ENCODE results near the gene EHMT2.
A peak's percentile ranks its signal among the peaks of the same experiment; 100 is the strongest.
"Not testable (repeated sequence)": the region's sequence is repeated elsewhere in the genome, so short reads cannot be mapped to it uniquely, and the experiment has no call there.

The EHMT2 gene

DNA sequence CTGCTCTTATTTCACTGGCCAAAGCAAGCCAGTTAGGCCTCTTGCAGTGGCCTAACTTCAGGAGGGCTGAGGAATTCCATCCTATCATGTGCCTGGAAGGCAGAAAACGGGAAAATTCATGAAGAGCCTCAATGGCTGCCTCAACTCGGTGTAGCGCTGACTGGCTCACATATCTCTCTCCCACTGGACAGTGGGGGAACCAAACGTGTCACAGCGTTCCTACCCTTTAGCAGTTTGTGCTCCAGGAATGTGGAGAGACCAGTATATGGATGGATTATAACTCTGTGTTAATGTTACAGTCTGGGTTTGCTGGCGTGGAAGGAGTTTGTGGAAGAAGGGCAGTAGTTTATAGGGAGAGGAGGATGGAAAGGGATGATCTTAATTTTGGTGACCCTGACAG lies 18.3 kb upstream of the EHMT2 start:
- DNase-seq (ENCODE audit: low read depth in 3 of 3, low spot score in 1 of 3) = no peak

DNA sequence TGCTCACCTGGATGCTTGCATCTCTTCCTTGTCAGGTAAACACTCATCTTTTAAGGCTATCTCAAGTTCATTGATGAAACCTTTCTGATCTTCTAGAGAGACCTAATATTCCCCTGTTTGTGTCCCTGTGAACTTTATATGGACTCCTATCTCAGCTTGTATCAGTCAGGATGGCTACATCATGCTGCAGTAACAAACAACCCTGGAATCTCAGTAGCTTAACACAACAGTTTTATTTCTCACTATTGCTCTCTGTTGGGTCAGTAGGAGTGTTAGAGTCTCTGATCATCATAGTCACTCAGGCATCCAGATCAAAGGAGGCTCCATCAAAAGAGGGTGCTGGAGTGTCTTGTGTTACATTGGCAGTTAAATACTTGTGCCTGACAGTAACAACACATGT lies 17.9 kb upstream of the EHMT2 start:
- DNase-seq (ENCODE audit: low read depth in 3 of 3, low spot score in 1 of 3) = no peak

DNA sequence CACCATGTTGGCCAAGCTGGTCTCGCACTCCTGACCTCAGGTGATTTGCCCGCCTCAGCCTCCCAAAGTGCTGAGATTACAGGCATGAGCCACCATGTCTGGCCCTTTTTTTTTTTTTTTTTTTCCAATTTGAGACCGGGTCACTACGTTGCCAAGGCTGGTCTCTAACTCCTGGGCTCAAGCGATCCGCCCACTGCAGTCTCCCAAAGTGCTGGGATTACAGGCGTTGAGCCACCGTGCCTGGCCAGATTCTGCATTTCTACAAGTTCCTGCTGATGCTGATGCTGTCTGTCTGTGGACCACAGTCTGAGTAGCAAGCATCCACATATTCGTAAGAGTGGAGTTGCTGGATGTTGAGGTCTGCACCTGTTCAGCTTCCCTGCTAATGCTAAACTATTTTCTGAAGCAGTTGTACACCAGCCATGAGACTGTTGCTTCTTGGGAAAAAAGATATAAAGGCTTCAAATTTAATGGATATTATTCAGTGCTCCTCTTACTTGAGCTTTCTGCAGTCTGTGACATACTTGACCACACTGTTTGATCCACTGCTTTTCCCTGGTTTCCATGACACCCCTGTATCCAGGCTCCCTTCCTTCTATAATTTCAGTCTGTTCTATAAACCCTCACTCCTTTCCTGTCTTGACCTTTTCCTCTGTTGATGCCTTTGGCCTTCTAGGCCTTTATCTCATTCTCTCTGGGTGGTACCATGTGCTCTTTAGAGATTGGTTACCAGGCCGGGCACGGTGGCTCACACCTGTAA lies 14.5 kb upstream of the EHMT2 start:
- no peak for DNase-seq (ENCODE audit: low read depth in 3 of 3, low spot score in 1 of 3)

DNA sequence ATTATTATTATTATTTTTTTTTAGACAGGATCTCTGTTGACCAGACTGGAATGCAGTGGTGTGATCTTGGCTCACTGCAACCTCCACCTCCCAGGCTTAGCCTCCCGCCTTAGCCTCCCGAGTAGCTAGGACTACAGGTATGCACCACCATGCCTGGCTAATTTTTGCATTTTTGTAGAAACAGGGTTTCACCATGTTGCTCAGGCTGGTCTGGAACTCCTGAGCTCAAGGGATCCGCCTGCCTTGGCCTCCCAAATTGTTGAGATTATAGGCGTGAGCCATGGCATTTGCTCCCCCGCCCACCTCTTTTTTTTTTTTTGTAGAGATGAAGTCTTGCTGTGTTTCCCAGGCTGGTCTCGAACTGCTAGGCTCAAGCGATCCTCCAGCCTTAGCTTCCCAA lies 11.8 kb upstream of the EHMT2 start:
- DNase-seq (ENCODE audit: low read depth in 3 of 3, low spot score in 1 of 3) = not testable (repeated sequence)

DNA sequence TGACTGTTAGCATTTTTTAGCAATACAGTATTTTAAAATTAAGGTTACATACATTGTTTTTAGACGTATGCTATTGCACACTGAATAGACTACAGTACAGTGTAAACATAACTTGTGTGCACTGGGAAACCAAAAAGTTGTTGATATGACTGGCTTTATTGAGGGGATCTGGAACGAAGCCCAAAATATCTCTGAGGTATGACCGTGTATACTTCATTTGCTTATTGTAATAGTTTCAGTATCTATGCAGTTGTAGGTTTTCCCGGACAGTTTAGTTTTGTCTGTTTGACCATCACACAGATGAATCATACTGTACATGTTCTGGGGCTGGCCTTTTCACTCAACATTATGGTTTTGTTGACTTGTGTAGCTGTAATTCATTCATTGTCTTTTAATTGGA lies 11.3 kb upstream of the EHMT2 start:
- DNase-seq (ENCODE audit: low read depth in 3 of 3, low spot score in 1 of 3) = no peak

DNA sequence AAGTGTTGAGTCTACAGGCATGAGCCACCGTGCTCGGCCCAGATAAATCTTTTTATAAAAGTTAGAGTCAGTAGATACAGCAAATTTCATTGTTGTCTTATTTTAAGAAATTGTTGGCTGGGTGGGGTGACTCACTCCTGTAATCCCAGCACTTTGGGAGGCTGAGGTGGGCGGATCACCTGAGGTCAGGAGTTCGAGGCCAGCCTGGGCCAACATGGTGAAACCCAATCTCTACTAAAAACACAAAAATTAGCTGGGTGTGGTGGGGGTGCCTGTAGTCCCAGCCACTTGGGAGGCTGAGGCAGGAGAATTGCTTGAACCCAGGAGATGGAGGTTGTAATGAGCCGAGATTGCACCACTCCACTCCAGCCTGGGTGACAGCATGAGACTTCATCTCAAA lies 10.8 kb upstream of the EHMT2 start:
- not testable (repeated sequence) for DNase-seq (ENCODE audit: low read depth in 3 of 3, low spot score in 1 of 3)

DNA sequence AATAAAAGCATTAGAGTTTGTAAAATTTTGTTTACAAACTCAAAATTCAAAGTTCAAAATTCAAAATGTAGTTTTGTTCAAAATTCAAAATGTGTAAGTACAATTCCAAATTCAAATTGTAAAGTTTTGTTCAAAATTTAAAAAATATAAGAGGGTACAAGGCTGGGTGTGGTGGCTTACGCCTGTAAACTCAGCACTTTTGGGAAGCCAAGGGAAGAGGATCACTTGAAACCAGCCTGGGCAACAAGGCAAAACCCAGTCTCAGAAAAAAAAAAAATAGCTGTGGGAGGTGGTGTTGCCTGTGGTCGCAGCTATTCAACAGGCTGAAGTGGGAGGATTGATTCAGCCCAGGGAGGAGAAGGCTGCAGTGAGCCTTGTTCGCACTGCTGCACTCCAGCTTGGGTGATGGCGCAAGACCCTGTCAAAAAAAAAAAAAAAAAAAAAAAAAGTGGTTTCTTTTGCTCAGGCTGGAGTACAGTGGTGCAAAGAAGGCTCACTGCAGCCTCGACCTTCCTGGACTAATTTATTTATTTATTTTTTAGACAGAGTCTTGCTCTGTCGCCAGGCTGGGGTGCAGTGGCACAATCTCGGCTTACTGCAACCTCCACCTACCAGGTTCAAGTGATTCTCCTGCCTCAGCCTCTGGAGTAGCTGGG lies 9.8 kb upstream of the EHMT2 start:
- DNase-seq (ENCODE audit: low read depth in 3 of 3, low spot score in 1 of 3) = no peak

DNA sequence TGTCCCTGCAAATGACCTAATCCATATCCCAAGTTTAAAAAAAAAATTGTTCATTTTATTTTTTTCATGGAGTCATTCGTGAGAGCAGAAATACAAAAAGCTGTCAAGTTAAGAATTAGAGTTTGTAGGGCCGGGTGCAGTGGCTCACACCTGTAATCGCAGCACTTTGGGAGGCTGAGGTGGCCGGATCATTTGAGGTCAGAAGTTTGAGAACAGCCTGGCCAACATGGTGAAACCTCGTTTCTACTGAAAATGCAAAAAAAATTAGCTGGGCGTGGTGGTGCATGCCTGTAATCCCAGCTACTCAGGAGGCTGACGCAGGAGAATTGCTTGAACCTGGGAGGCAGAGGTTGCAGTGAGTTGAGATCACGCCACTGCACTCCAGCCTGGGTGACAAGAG lies 9.2 kb upstream of the EHMT2 start:
- not testable (repeated sequence) for DNase-seq (ENCODE audit: low read depth in 3 of 3, low spot score in 1 of 3)

DNA sequence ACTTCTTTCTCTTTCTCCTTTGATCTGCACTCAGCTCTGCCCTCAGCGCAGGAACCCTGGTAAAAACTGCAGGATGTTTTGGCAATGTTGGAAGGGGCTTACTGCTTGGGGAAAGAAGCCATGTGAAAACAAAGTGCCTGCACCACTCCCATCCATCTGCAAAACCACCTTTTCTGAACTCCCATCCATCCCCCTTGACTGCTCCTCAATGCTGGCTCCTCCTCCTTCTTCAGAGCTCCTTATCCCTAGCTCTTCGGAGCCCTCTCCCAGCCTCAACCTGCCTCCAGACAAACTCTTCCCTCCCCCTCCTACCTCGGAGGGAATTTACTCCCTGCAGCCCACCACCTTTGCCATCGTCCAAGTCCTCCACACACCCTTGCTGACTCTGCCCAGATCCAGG lies 8.6 kb upstream of the EHMT2 start:
- no peak for DNase-seq (ENCODE audit: low read depth in 3 of 3, low spot score in 1 of 3)

DNA sequence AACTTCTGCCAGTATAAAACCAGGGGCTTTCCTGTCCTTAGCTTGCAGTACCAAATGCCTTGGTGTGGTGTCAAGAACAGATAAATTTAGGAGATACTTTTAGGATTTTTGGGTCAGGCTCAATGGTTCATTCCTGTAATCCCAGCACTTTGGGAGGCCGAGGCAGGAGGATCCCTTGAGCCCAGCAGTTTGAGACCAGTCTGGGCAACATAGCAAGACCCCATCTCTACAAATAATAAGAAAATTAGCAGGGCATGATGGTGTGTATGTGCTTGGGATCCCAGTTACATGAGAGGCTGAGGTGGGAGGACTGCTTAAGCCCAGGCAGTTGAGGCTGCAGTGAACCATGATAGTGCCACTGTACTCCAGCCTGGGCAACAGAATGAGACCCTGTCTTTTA lies 7.5 kb upstream of the EHMT2 start:
- no peak for DNase-seq (ENCODE audit: low read depth in 3 of 3, low spot score in 1 of 3)

DNA sequence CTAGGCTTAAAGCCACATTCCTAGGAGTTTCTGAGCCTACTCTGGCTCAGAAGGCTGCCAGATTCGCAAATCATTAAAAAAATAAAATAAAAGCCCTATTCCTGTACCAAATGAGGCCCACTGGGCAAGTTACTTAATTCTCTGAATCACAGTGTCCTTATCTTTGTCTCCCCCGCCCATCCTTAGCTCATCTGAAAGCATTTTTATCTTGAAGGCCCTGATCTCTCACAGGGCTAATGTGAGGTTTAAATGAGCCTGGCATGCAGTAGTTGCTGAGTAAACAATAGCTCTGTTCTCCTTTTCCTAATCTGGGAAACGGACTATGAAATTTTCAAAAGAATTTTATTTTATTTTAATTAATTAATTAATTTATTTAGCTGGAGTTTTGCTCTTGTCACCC lies 6.5 kb upstream of the EHMT2 start:
- no peak for DNase-seq (ENCODE audit: low read depth in 3 of 3, low spot score in 1 of 3)

DNA sequence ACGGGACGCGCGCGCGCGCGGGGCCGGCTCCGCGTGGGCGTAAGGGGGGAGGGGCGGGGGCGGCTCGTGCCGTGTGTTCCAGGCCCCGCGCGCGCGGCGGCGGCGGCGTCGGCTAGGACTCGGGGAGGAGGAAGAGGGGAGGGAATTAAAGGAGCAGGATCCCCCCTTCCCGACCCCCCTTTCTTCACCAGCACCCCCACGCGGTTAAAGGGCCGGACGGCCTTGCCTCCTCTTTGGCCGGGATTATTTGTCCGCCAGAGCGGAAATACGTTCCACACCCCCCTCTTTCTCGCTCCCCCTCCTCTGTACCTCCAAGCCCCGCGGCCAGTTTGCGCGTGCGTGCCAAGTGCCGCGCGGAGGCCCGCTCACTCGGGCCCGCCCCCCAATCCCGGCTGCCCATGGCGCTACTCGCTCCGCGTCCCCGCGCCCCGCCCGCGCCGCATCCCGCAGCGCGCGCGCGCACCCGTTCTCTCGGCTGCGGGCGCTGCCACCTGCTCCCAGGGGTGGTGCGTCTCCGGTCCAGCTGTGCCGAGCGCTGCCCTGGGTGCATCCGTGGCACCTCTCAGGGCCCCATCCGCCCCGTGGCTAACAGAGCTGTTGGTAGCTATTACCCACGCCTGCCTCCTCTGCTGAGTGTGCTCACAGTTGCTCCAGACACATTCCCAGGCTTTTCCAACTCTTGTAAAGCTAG lies 4.6 kb upstream of the EHMT2 start, which contains the start of gene ZBTB12:
Gene ZBTB12 (minus strand): TSS at position 134 of the 691 bp plus-strand sequence. CDS start 781 bp downstream, outside the sequence.
- DNase-seq (ENCODE audit: low read depth in 3 of 3, low spot score in 1 of 3) = peak; percentile 61 to 75 (median 69)

DNA sequence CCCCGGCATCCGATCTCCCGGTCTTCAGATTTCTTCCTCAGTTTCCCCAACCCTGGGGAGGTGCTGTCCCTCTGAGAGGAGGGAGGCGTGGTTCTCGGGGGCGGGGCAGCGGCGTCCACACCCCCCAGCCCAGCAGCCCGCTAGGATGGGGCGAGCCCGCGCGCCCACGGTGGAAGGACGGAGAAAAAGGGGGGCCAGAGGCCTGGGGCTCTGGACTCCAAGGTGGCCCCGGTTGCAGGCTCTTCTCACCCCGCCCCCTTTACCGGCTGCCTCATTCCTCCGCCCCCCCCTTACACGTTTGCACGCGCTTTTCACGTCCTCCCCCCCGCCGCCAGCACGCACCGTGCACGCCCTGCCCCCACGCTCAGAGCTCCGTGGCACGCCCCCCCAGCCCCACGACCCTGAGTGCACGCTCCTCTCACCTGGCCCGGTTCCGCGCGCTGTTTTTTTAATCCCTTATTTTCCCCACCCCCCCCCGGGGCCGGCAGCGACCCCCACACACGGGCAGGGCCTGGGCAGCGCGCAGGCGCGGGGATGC lies 4.0 kb upstream of the EHMT2 start:
- peak; percentile 22 to 56 (median 41) for DNase-seq (ENCODE audit: low read depth in 3 of 3, low spot score in 1 of 3)

DNA sequence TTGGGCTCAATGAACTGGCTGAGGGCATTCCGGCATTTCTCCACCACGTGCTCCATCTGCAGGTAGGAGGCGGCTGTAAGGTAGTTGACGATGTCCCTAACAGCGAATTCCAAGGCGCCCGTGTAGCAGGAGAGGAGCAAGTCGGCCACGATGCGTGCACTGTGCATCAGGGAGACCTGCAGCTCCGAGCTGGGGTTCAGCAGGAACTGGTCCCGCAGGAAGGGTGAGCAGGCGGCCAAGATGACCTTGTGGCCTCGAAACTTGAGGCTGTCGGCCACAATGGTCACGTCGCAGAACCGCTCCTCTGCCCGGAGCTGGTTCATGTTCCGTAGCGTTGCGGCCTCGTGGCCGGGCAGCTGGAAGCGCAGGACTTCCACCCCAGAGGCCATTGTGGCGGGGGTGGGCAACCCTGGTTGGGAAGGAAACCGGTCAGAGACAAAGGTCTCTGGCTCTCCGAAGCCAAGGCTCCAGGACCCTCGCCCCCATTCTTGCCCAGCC lies 3.5 kb upstream of the EHMT2 start:
- no peak for DNase-seq (ENCODE audit: low read depth in 3 of 3, low spot score in 1 of 3)

DNA sequence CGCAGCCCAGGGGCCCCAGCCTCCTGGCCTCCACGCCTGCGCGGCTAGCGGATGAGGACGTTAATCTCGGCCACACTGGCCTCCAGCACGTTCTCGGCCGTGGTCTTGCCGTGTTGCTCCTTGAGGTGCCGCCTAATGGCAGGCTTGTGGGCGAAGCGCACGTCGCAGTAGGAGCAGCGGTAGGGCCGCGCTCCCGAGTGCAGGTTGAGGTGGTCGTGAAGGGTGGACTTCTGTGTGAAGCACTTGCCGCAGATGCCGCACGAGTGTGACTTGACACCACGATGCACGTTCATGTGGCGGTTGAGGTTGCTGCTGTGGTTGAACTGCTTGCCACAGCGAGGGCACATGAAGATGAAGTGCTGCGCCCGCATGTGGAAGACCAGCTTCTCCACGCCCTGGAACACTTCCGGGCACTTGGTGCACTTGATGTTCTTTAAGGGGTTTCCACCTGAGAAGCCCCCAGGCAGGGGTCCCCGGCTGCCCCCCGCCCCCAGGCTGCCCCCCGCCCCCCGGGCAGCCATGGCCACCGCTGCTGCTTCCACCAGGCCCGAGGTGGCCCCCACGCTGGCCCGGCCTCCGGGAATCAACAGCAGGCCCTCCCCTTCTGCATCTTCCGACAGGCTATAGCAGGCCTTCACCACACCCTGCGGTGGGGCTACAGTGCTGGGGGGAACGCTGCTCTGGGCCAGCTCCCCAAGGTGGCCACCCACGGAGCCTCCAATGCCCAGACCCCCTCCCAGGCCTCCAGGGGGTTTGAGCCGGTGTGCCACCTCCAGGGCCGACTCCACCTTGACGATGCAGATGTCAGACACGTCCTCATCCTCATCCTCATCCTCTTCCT lies 2.6 kb upstream of the EHMT2 start:
- no peak for DNase-seq (ENCODE audit: low read depth in 3 of 3, low spot score in 1 of 3)

DNA sequence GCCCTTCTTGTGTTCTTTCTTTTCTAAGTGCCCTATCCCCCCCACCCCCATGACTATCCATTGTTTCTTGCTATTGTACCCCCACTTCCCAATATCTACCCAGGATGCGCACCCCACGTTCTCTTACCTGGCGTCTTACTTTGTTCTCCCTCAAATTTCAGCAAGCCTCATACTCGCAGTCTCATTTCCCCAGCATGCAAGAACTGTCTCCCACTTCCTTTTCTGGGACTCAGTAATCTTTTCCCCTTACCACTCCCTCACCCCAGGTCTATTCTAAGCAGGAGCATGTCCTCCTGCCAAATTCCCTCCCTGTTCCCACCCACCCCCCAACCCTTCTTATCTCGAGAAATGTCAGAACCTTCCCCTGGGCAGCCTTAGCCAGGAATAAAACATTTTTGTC lies 1.7 kb upstream of the EHMT2 start:
- no peak for DNase-seq (ENCODE audit: low read depth in 3 of 3, low spot score in 1 of 3)

DNA sequence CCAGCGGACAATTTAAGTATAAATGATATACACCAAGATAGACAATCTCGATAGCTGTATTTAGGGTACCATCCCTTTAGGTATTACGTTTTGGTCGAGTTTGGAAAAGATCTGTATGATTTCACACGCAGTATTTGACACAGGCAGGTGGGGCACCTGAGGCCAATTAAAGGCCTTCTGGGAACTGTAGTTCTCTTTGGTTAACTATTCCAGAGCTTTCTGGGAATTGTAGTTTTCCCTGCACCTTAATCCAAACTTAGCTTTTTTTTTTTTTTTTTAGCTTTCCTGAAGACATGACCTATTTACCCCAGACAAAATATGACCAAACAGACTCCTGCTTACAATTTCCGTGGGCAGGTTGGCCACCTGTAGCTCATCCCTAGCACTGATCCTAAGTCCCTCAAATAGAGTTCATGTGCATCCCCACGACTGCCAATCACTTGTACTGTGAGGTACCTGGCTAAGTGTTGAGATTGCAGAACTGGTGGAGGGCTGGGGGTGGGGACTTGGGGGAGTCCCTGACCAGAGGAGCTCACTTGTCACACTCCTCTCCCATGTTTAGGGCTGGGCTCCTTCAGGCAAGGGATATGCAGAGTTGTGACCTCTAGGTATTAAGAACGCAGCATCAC lies 999 bp upstream of the EHMT2 start:
- no peak for DNase-seq (ENCODE audit: low read depth in 3 of 3, low spot score in 1 of 3)

DNA sequence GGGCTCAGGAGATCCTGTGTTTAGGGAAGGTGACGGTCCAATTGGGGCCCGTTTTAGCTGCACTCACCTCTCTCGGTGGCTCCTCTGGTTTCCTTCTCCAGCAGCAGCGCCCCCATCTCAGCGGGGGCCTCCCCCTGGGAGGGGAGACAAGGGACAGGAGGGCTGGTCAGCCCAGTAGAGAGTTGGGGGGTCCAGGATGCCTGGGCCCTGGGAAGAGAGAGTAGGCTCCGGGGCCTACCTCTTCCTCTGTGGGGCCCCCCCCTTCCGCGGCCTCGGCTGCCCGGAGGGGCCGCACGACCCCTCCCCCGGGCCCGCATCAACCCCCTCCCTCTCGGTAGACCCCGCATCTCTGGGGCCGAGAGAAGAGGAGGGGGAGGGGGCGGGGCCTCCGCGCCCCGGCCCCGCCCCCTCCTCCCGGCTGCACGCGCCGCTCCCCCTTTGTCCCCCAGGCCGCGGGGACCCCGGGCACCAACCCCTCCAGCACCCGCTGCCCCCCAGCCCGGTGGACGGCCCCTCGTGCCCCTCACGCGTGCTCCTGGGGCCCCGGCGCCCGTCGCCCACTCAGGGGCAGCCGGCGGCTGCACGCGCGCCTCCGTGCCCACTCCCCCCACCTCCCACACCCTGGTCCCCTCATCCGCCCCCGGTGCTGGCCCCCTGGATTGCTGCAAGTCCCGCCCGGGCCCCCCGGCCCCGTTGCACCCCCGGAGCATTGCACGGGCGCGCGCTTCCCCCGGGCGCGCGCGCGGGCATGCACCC lies 464 bp downstream of the EHMT2 start:
- DNase-seq (ENCODE audit: low read depth in 3 of 3, low spot score in 1 of 3) = peak in 1 of 3 donors; percentile 21

DNA sequence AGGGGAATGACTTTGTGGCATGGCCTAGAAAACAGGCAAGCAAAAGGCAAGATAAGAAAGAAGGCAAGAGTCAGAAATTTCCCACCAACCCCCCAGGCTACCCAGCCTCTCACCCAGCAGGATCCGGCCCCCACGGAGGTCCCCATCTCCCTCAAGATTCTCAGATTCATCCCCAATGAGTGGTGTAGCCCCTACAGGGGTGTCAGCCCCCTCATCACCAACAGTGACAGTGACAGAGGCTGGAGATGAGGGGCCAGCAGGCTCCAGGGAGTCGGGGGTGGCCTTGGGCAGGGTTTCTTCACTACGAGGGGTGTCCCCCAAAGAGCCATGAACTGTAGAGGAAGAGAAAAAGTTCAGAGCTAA lies 1.0 kb downstream of the EHMT2 start:
- no peak for DNase-seq (ENCODE audit: low read depth in 3 of 3, low spot score in 1 of 3)

DNA sequence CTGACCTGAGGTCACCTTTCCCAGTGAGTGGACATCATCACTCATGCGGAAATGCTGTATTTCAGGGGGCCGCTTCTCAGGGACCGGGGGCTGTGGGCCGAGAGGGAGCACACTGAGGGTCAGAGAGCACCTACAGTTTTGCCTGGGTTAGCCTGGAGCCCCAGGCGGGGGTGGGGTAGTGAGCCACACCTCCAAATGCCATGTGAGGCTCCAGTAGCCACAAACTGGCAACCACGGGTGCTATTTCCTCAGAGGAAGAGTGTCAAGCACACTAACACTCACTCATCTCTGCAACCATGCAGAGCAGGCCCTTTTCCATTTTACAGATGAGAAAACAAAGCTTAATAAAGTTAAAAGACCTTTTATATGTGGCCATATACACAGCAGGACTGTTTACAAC lies 4.7 kb downstream of the EHMT2 start:
- DNase-seq (ENCODE audit: low read depth in 3 of 3, low spot score in 1 of 3) = no peak
